Lung (tissue), 12 donors: ENCODE results near the gene EIF4ENIF1. TPM values are rescaled to one million over a fixed set of nuclear protein-coding genes. Genes with fewer than 3 reads are reported as not detected.

ENCODE experiments used
- ATAC-seq: fragments of 200-7000 bp; cut with Tn5 transposase; one replicate; pipeline ENCODE4 v1.9.1; 2020; ENCODE audit warnings: moderate number of reproducible peaks; ENCODE audit not compliant: insufficient read depth, low FRiP score
- DNase-seq, 3 donors: peaks; one replicate each; pipeline ENCODE4 v3.0.0-alpha.2; 2013 to 2017
- H3K27ac ChIP-seq, 2 donors: one replicate each; pipeline ENCODE4 v1.5.1; 2013; ENCODE audit warnings: mild to moderate bottlenecking in 2 of 2, moderate library complexity in 2 of 2, control low read depth in 1 of 2, inconsistent platforms in 1 of 2, low read depth in 1 of 2, low read length in 1 of 2
- H3K27me3 ChIP-seq, 3 donors: one replicate each; pipeline ENCODE4 v1.5.1; 2013; ENCODE audit warnings: low read length in 2 of 3; ENCODE audit not compliant: control insufficient read depth in 3 of 3, insufficient read depth in 3 of 3
- H3K36me3 ChIP-seq, 4 donors: one replicate each; pipeline ENCODE4 v1.5.1; 2013; ENCODE audit warnings: low read length in 4 of 4, mild to moderate bottlenecking in 1 of 4, moderate library complexity in 1 of 4; ENCODE audit not compliant: control insufficient read depth in 4 of 4, insufficient read depth in 4 of 4
- H3K4me1 ChIP-seq, 5 donors: one replicate each; pipeline ENCODE4 v1.5.1; 2013; ENCODE audit warnings: low read length in 5 of 5, mild to moderate bottlenecking in 2 of 5, moderate library complexity in 1 of 5; ENCODE audit not compliant: control insufficient read depth in 5 of 5, insufficient read depth in 5 of 5
- H3K4me3 ChIP-seq: one replicate; pipeline ENCODE4 v1.5.1; 2013; ENCODE audit warnings: mild to moderate bottlenecking, control low read depth, moderate library complexity
- H3K9ac ChIP-seq, 2 donors: one replicate each; pipeline ENCODE4 v1.5.1; 2013; ENCODE audit warnings: low read length in 2 of 2, control low read depth in 1 of 2; ENCODE audit not compliant: insufficient read depth in 1 of 2
- H3K9me3 ChIP-seq, 4 donors: one replicate each; pipeline ENCODE4 v1.5.1; 2013; ENCODE audit warnings: low read length in 3 of 4, mild to moderate bottlenecking in 1 of 4, moderate library complexity in 1 of 4; ENCODE audit not compliant: control insufficient read depth in 4 of 4, insufficient read depth in 3 of 4
- CTCF ChIP-seq: IDR thresholded peaks from 2 replicates; pipeline ENCODE4 v1.5.1; 2012; ENCODE audit warnings: mild to moderate bottlenecking; ENCODE audit errors: control extremely low read depth, extremely low read depth
- WGBS, 2 donors: extraction: QIAGEN DNeasy Blood & Tissue Kit; methylation state at CpG; one replicate each; pipeline ENCODE4 v1.1.7; 2013; 5-methylcytosine and 5-hydroxymethylcytosine counted together
- polyA plus RNA-seq, 2 donors: library from polyadenylated mRNA; stranded (reverse); fragments of 200-250 nt; gene quantifications; one replicate each; pipeline ENCODE4 v1.2.1, GENCODE V29; 2013
- total RNA-seq, 2 donors: library from RNA; depleted of rRNA in 1 of 2; stranded (reverse); fragments of >200 nt in 1 of 2; gene quantifications; one replicate each; pipeline ENCODE4 v1.2.1, GENCODE V29; 2014 to 2021
- donor health status: control.
- donor health status: control.
- donor health status: Bipolar disorder and iron deficiency.
- donor health status: healthy.
- donor health status: DM: yes; HTN: yes; CAD: no.

The EIF4ENIF1 gene
- total and polyA plus RNA-seq, 4 donors: 9.3 to 25.5 (median 13.6) TPM

- ATAC-seq: peak; percentile 56
- peaks cover 0 to 20% (median 11%) of the 10 kb centered on the region in 5 donors for H3K4me1 ChIP-seq
- H3K9ac ChIP-seq: peak overlapping the region; percentile 61 to 90
- peak overlapping the region; percentile 85 for H3K4me3 ChIP-seq
- H3K9me3 ChIP-seq: no peaks in the 10 kb centered on the region
- H3K27me3 ChIP-seq: no peaks in the 10 kb centered on the region
- peak overlapping the region; percentile 93 to 99 for H3K27ac ChIP-seq
- DNase-seq: peak; percentile 54 to 74 (median 64)
- no peak for TF ChIP-seq CTCF
- peaks cover 4 to 10% (median 7%) of the 10 kb centered on the region in 4 donors for H3K36me3 ChIP-seq
- 0 to 1% methylated on average over 15 of the region's 15 CpGs for WGBS, 2 donors
Measured at GRCh38 chr22:31490496-31490925, 869 bp upstream of the EIF4ENIF1 start.

GRCh38 chr22:31488988-31489617 lies 539 bp downstream of the EIF4ENIF1 start:
- H3K4me1 ChIP-seq: peaks cover 0 to 20% (median 11%) of the 10 kb centered on the region in 5 donors
- no peaks in the 10 kb centered on the region for H3K9me3 ChIP-seq
- peak overlapping the region; percentile 93 to 99 for H3K27ac ChIP-seq
- WGBS, 2 donors: 0% methylated on average over 31 to 61 of the region's 61 CpGs
- H3K27me3 ChIP-seq: no peaks in the 10 kb centered on the region
- no peak for TF ChIP-seq CTCF
- peak overlapping the region; percentile 85 for H3K4me3 ChIP-seq
- peaks cover 4 to 14% (median 9%) of the 10 kb centered on the region in 4 donors for H3K36me3 ChIP-seq
- peak overlapping the region; percentile 25 to 71 for H3K9ac ChIP-seq
- no peak for ATAC-seq
- DNase-seq: peak in 2 of 3 donors; percentile 24

- H3K4me1 ChIP-seq: peaks cover 0 to 20% (median 11%) of the 10 kb centered on the region in 5 donors
- peaks cover 4 to 16% (median 11%) of the 10 kb centered on the region in 4 donors for H3K36me3 ChIP-seq
- H3K9me3 ChIP-seq: no peaks in the 10 kb centered on the region
- no peak overlapping the region for H3K4me3 ChIP-seq
- peak overlapping the region in 1 of 2 donors; percentile 27 for H3K27ac ChIP-seq
- DNase-seq: no peak
- no peak for ATAC-seq
- H3K27me3 ChIP-seq: no peaks in the 10 kb centered on the region
- no peak for TF ChIP-seq CTCF
- H3K9ac ChIP-seq: peak overlapping the region; percentile 25 to 71
- WGBS, 2 donors: 72 to 77% methylated on average over 6 of the region's 6 CpGs
Measured at GRCh38 chr22:31488346-31488883, 1.2 kb downstream of the EIF4ENIF1 start.
